Activated naive CD4-positive, alpha-beta T cell treated with anti-CD3 and anti-CD28 coated beads for 36 hours (primary cell): ENCODE results near the gene CCNI. TPM values are rescaled to one million over a fixed set of nuclear protein-coding genes. Genes with fewer than 3 reads are reported as not detected.
"Not testable (repeated sequence)": the region's sequence is repeated elsewhere in the genome, so short reads cannot be mapped to it uniquely, and the experiment has no call there.

Experiments
- CTCF ChIA-PET: fragments of 350-600 bp; sonication (Branson Sonifier 250); formaldehyde crosslinking; loops from one replicate; lab custom pipeline; 2021; ENCODE audit warnings: antibody characterized with exemption; lab: Charles Lee
- DNase-seq: peaks from one replicate; pipeline ENCODE4 v3.0.0-alpha.2; 2020
- H3K27ac Mint-ChIP-seq: one replicate; pipeline ENCODE4 v1.8.0; 2021; ENCODE audit warnings: mild to moderate bottlenecking, mixed read lengths
- H3K27me3 Mint-ChIP-seq: one replicate; pipeline ENCODE4 v1.8.0; 2021; ENCODE audit warnings: low read depth, mixed read lengths
- H3K36me3 Mint-ChIP-seq: one replicate; pipeline ENCODE4 v1.8.0; 2021; ENCODE audit warnings: low read depth, mixed read lengths
- H3K4me1 Mint-ChIP-seq: one replicate; pipeline ENCODE4 v1.8.0; 2021; ENCODE audit warnings: low read depth, mixed read lengths
- H3K4me3 Mint-ChIP-seq: one replicate; pipeline ENCODE4 v1.8.0; 2021; ENCODE audit warnings: mild to moderate bottlenecking, moderate library complexity, mixed read lengths
- H3K9me3 Mint-ChIP-seq: one replicate; pipeline ENCODE4 v1.8.0; 2021; ENCODE audit warnings: mixed read lengths
- intact Hi-C: fragments of 100-400 bp; cut with micrococcal nuclease; formaldehyde crosslinking; loops from one replicate; pipeline ENCODE4 v1.15.1; 2023
- total RNA-seq, 2 experiments: library from RNA; stranded (reverse); gene quantifications; one replicate each; pipeline ENCODE4 v1.2.3, GENCODE V29; 2021

CCNI gene
- total RNA-seq, 2 experiments from 2014 or later, result 211 to 218 TPM

DNA sequence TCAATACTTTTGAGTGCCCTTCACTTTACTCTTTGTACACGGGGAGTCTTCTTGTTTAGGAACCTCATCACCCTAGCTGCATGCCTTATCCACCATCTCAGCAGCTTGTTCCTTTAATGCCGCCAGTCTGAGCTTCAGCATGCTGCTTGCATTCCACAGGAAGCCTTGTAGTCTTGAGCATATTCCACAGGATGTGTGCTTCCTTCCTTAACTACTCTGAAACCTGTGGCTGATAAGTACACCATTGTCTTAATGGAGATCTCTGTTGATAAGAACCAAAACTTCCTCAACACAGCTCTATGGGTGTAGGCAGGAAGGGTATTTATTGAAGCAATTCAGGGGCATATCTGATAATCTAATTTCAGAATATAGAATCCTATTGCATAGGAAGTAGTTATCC lies 24.4 kb upstream of the CCNI start:
- CTCF ChIA-PET, result interaction anchor here (9.2 kb wide), 1 partner anchor 100 kb away, joined by 214 read pairs; no protein-coding TSS in a partner anchor
- H3K36me3 Mint-ChIP-seq, result no peaks in the 10 kb centered on the region
- intact Hi-C loops, result no loop called here
- H3K4me3 Mint-ChIP-seq, result no peak overlapping the region
- H3K27me3 Mint-ChIP-seq, result no peaks in the 10 kb centered on the region
- no peak for DNase-seq
- no peaks in the 10 kb centered on the region for H3K9me3 Mint-ChIP-seq
- H3K27ac Mint-ChIP-seq, result no peak overlapping the region
- H3K4me1 Mint-ChIP-seq, result peaks cover 8% of the 10 kb centered on the region

DNA sequence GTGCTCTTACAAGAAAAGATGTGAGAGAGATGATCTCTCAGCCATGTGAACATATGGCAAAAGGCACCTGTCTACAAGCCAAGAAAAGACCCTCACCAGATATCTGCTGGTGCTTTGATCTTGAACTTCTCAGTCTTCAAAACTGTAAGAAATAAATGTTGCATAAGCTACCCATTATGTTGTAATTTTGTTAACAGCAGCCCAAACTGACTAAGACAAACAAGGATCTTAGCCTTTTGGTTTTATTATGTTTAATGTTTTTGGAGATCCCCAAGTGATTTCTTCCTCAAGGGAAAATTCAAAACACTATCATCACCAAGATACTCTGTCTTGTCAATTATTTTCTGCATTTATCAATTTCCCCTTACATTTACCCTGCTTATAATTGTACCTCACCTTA lies 21.8 kb upstream of the CCNI start:
- Mint-ChIP-seq H3K9me3 (no peaks in the 10 kb centered on the region), H3K4me1 (peaks cover 11% of the 10 kb centered on the region), H3K36me3 (no peaks in the 10 kb centered on the region), H3K27me3 (no peaks in the 10 kb centered on the region), H3K27ac (no peak overlapping the region), H3K4me3 (no peak overlapping the region)
- DNase-seq, result no peak
- CTCF ChIA-PET, result interaction anchor here (0.6 to 9.2 kb wide), 7 partner anchors 9 to 110 kb away, joined by 3 to 214 read pairs (median 4); no protein-coding TSS in a partner anchor
- intact Hi-C loops, result no loop called here

DNA sequence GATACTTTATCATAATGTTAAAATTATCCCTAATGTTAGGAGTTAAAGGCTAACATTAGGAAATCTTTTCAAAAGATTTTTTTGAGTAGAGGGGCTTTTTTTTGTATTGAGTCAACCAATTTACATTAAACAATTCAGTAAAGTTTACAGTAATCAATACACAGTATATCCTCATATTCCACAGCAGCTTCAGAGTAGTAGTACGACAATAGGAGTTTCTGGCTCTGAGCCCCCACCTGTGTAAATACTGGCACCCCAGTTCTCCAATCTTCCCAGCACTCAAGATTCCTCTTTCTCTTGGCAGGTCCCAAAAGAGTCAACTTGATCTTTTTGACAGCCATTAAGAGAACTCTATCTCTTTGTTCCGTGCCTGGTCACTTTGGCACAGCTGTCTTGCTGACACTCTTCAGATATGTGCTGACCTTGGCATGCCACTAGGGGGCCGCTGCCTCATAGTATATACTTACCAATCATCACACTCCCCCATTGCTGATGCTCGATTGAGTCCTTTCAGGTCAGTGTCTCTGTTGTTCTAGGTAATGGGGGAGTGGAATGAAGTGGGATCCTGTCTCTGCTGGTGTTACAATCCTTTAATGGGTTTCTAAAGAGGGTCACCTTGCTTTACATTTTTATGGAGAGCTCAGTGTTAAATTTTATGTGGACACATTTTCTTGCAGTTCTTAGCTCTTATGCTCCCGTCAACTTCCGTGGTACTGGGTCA lies 19.5 kb upstream of the CCNI start:
- CTCF ChIA-PET, result interaction anchor here (0.6 to 9.2 kb wide), 40 partner anchors 9 to 664 kb away, joined by 3 to 214 read pairs (median 4); partner anchors contain the start of genes CCNG2 and CCNI
- Mint-ChIP-seq H3K4me1 (peaks cover 6% of the 10 kb centered on the region), H3K36me3 (no peaks in the 10 kb centered on the region), H3K4me3 (no peak overlapping the region), H3K9me3 (no peaks in the 10 kb centered on the region), H3K27me3 (no peaks in the 10 kb centered on the region), H3K27ac (no peak overlapping the region)
- peak; percentile 87 for DNase-seq
- intact Hi-C loops, result loop anchor here (1.0 to 2.0 kb wide), 5 partner anchors 63 to 263 kb away; no protein-coding TSS in a partner anchor

DNA sequence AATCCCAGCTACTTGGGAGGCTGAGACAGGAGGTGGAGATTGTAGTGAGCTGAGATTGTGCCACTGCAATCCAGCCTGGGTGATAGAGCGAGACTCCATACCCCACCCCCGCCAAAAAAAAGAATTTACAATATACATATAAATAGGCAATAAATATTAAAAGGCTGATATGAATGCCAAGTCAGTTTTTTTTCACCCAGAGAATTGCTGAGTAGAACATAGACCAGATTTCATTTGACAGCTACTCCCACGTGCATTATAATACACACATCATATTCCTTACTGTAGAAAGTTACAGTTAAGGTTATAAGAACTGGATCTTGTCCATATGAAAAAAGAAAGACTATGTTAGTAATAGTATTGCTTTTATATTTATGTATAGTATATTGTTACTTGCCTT lies 18.7 kb upstream of the CCNI start:
- Mint-ChIP-seq H3K4me1 (peaks cover 3% of the 10 kb centered on the region), H3K4me3 (no peak overlapping the region), H3K9me3 (no peaks in the 10 kb centered on the region), H3K27me3 (no peaks in the 10 kb centered on the region), H3K36me3 (no peaks in the 10 kb centered on the region), H3K27ac (no peak overlapping the region)
- intact Hi-C loops, result loop anchor here (2.0 kb wide), 1 partner anchor 98 kb away; no protein-coding TSS in a partner anchor
- no peak for DNase-seq
- CTCF ChIA-PET, result interaction anchor here (0.6 to 9.2 kb wide), 15 partner anchors 9 to 464 kb away, joined by 3 to 214 read pairs (median 7); partner anchors contain the start of genes CCNG2 and CCNI

DNA sequence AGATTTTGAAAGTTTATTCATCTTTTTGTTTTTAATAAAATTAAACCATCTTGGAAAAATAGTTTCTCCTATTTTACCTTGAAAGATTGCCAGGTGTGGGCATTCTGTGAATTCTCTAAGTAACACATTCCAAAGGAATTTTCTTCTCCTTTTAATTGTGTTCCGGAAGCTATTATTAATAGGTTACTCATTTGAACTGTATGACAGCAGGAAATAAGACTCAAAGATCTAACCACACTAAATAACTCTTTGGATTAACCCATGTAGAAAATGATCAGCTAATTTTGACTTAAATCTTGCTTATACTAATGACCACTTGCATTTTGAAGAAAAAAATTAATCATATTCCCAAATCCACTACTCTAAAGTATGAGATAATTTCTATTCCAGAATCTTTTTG lies 17.6 kb upstream of the CCNI start:
- H3K27ac Mint-ChIP-seq, result no peak overlapping the region
- no peak for DNase-seq
- CTCF ChIA-PET, result interaction anchor here (0.7 to 9.2 kb wide), 5 partner anchors 10 to 107 kb away, joined by 3 to 214 read pairs (median 6); no protein-coding TSS in a partner anchor
- peaks cover 1% of the 10 kb centered on the region for H3K36me3 Mint-ChIP-seq
- no peaks in the 10 kb centered on the region for H3K9me3 Mint-ChIP-seq
- intact Hi-C loops, result no loop called here
- peaks cover 3% of the 10 kb centered on the region for H3K4me1 Mint-ChIP-seq
- no peak overlapping the region for H3K4me3 Mint-ChIP-seq
- H3K27me3 Mint-ChIP-seq, result no peaks in the 10 kb centered on the region

DNA sequence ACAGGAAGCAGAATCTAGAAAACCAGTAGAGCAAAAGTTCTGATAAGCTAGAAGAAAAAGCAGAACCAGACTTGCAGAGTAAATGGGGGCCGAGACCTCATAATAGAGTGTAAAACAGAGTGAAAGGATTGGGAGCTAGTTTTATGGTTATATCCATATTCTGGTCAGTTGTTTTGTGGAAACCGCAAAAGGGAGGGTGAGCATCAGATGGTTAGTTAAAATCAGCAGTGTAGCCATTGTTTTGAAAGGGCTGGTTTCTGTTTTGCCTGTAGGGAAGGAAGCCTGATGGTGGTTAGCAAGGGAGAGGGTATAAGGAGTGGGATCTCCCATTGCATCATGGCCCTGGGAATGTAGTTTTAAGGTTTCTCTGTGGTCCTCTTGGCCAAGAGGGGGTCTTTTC lies 17.2 kb upstream of the CCNI start:
- H3K4me3 Mint-ChIP-seq, result no peak overlapping the region
- intact Hi-C loops, result no loop called here
- H3K9me3 Mint-ChIP-seq, result no peaks in the 10 kb centered on the region
- H3K27me3 Mint-ChIP-seq, result no peaks in the 10 kb centered on the region
- H3K27ac Mint-ChIP-seq, result no peak overlapping the region
- CTCF ChIA-PET, result interaction anchor here (0.7 to 9.2 kb wide), 6 partner anchors 10 to 108 kb away, joined by 3 to 214 read pairs (median 5); no protein-coding TSS in a partner anchor
- peaks cover 3% of the 10 kb centered on the region for H3K4me1 Mint-ChIP-seq
- DNase-seq, result no peak
- peaks cover 1% of the 10 kb centered on the region for H3K36me3 Mint-ChIP-seq

DNA sequence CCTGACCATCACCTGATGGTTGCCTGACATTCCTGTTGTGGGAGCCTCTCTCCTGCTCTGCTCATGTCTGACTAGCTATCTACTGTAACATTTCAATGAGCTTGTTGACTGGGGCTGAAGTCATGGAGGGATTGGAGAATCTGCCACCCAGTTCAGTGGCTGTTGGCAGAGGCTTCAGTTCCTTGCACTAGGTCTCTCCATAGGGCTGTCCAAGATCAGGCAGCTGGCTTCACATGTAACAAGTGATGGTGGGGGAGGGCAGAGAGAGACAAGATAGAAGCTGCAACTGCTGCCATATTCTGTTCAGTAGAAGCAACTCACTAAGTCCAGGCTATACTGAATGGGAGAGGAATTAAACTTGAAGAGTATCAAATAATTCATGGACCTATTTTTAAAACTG lies 14.1 kb upstream of the CCNI start:
- H3K9me3 Mint-ChIP-seq, result no peaks in the 10 kb centered on the region
- H3K4me3 Mint-ChIP-seq, result no peak overlapping the region
- H3K27ac Mint-ChIP-seq, result no peak overlapping the region
- CTCF ChIA-PET, result interaction anchor here (0.6 to 1.7 kb wide), 3 partner anchors 14 to 16 kb away, joined by 3 to 4 read pairs (median 3); no protein-coding TSS in a partner anchor
- no peak for DNase-seq
- H3K4me1 Mint-ChIP-seq, result peaks cover 3% of the 10 kb centered on the region
- peaks cover 1% of the 10 kb centered on the region for H3K36me3 Mint-ChIP-seq
- intact Hi-C loops, result no loop called here
- no peaks in the 10 kb centered on the region for H3K27me3 Mint-ChIP-seq

DNA sequence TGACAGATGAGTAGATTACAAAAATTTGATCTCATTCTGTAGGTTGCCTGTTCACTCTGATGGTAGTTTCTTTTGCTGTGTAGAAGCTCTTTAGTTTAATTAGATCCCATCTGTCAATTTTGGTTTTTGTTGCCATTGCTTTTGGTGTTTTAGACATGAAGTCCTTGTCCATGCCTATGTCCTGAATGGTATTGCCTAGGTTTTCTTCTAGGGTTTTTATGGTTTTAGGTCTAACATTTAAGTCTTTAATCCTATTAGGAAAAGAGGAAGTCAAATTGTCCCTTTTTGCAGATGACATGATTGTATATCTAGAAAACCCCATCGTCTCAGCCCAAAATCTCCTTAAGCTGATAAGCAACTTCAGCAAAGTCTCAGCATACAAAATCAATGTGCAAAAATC lies 11.2 kb upstream of the CCNI start:
- DNase-seq, H3K27me3 Mint-ChIP-seq, H3K4me1 Mint-ChIP-seq, CTCF ChIA-PET, intact Hi-C loops, H3K36me3 Mint-ChIP-seq, H3K27ac Mint-ChIP-seq, H3K9me3 Mint-ChIP-seq, H3K4me3 Mint-ChIP-seq: not testable (repeated sequence)

DNA sequence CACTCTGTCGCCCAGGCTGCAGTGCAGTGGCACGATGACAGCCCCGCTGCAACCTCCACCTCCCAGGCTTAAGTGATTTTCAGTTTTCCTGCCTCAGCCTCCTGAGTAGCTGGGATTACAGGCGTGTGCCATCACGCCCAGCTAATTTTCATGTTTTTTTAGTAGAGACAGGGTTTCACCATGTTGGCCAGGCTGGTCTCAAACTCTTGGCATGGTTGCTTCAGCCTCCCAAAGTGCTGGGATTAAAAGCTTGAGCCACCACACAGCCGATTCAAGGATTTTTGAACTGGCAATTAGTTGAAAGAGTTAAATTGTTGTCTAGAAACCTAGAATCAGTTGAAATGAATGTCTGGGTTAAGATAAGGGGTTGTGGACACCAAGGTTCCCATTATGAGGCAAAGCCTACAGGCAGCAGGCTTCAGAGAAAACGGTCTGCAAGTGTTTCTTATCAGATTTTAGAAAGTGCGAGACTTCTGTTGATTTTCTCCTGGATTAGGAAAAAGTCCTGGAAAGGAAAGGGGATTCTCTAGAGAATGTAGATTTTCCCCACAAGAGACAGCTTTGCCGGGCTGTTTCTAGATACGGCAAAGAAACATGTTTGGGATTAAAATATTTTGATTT lies 8.3 kb upstream of the CCNI start:
- H3K4me3 Mint-ChIP-seq, result no peak overlapping the region
- DNase-seq, result no peak
- no peaks in the 10 kb centered on the region for H3K27me3 Mint-ChIP-seq
- no peaks in the 10 kb centered on the region for H3K9me3 Mint-ChIP-seq
- H3K36me3 Mint-ChIP-seq, result no peaks in the 10 kb centered on the region
- H3K4me1 Mint-ChIP-seq, result peaks cover 17% of the 10 kb centered on the region
- CTCF ChIA-PET, result interaction anchor here (1.4 to 2.9 kb wide), 4 partner anchors 8 to 119 kb away, joined by 5 to 18 read pairs (median 10); no protein-coding TSS in a partner anchor
- no peak overlapping the region for H3K27ac Mint-ChIP-seq
- intact Hi-C loops, result no loop called here

DNA sequence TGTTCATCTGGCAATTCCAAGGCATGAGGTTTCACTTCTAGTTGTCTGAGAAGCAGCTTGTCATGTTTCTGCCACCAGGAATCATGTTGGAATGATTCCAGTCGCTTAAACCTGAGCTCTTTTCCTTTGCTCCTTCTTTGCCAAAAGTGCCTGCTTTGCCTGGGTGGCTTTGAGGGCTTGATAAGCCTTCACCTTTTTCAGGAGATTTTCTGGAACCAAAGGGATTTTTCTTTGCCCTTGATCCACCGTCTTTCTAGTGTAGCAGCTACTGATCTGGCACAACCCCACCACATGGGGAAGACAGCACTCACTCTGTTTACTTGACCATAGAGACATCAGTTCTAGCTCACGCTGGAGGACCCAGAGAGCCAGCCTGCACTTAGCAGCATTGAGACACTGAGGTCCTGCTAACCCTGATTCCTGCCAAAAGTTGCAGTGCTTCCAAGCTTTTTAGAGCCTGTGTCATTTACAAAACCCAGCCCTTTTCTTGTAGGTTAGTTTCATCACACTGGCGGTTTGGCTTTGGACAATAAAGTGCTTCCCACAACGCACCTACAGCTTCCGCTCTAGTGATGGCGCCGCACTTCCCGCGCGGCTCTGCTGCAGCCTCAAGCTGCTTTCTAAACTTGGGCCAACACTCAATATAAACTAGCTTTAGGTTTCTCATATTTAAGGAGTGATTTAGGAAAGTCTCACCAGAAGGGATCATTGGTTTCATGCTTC lies 7.3 kb upstream of the CCNI start:
- Mint-ChIP-seq H3K4me3 (no peak overlapping the region), H3K4me1 (peaks cover 21% of the 10 kb centered on the region), H3K9me3 (no peaks in the 10 kb centered on the region), H3K27ac (no peak overlapping the region), H3K27me3 (no peaks in the 10 kb centered on the region), H3K36me3 (no peaks in the 10 kb centered on the region)
- DNase-seq, result no peak
- CTCF ChIA-PET, result interaction anchor here (0.8 to 2.9 kb wide), 5 partner anchors 9 to 120 kb away, joined by 3 to 18 read pairs (median 5); no protein-coding TSS in a partner anchor
- intact Hi-C loops, result no loop called here

DNA sequence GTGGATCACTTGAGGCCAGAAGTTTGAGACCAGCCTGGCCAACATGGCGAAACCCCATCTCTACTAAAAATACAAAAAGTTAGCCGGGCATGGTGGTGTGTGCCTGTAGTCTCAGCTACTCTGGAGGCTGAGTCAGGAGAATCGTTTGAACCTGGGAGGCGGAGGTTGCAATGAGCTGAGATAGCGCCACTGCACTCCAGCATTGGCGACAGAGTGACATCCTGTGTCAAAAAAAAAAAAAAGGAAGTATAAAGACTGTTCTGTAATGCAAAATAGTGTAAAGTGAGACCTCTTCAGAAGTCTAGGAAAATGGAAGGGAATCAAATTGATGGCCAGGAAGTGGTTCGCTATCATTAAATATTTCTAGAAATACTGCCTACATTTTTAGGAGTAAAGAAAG lies 5.0 kb upstream of the CCNI start:
- H3K36me3 Mint-ChIP-seq, H3K9me3 Mint-ChIP-seq, intact Hi-C loops, H3K27ac Mint-ChIP-seq, H3K27me3 Mint-ChIP-seq: not testable (repeated sequence)
- H3K4me3 Mint-ChIP-seq, result peak overlapping the region; percentile 39
- H3K4me1 Mint-ChIP-seq, result peaks cover 29% of the 10 kb centered on the region
- peak; percentile 61 for DNase-seq
- CTCF ChIA-PET, result interaction anchor here (0.6 to 2.9 kb wide), 4 partner anchors 10 to 563 kb away, joined by 3 to 18 read pairs (median 4); no protein-coding TSS in a partner anchor
